Stimulated activated CD8-positive, alpha-beta memory T cell treated with anti-CD3 and anti-CD28 coated beads, Interleukin-7, amount 100 ng/mL, for 1 hour (primary cell): Measurements from ENCODE around the gene CCDC137.

ENCODE experiments used
- DNase-seq, 2 donors: peaks; one replicate each; pipeline ENCODE4 v3.0.0-alpha.2; 2020; ENCODE audit warnings: low read depth in 2 of 2

Gene CCDC137

DNA sequence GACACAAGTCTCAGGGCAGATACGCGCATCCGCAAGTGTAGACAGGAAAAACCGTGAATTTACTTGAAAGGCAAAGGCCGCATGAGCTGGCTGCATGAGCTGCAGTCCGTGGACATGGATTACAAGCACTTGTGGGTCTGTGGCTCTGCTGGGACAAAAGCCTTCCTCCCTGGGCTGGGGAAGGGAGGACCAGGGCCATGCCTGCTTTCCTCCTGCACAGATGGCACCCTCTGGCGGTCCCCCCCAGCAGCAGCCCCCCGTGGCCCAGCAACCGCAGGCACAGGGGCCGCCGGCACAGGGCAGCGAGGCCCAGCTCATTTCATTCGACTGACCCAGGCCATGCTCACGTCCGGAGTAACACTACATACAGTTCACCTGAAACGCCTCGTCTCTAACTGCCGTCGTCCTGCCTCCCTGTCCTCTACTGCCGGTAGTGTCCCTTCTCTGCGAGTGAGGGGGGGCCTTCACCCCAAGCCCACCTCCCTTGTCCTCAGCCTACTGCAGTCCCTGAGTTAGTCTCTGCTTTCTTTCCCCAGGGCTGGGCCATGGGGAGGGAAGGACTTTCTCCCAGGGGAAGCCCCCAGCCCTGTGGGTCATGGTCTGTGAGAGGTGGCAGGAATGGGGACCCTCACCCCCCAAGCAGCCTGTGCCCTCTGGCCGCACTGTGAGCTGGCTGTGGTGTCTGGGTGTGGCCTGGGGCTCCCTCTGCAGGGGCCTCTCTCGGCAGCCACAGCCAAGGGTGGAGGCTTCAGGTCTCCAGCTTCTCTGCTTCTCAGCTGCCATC is 34.9 kb downstream of the CCDC137 start:
- DNase-seq, result no peak

DNA sequence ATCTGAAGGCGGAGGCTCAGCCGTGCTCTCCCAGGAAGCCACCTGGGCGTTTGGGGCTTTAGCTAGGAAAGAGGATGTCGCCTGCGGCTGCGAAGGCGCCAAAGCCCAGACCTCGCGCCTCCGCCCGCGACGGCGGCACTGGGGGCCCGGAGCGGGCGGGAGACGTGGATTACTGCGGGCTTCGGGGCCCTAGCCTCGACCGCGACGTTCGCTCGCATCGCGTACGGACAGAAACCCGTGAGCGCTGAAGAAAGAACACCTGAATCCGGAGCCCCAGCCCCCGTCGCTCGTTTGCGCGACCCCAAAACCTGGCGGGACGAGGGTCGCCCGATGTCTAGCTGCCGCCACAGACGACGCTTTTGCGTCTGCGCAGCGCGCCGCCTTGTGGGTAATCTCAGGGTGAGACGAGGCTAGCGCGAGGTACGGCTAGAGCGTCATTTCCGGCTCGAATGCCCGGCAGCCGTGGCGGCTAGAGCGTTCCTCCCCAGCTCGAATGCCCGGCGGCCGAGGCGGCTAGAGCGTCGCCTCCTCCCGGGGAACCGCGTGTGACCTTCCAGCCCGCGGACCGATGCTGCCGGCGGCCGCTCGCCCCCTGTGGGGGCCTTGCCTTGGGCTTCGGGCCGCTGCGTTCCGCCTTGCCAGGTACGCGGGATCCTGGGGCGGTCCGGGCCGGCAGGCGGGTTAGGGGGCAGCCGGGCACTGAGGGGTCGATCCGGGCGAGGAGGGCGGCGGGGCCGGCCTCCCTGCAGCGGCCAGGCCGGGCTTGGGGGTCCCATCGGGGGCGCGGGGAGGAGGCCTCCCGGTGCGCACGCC is 36.6 kb downstream of the CCDC137 start, which contains the start of gene MRPL12:
Gene MRPL12, plus strand, starts transcription at position 434 of the 813 bp plus-strand sequence. Its CDS starts 135 bp downstream, at position 569.
- peak; percentile 73 to 84 for DNase-seq

DNA sequence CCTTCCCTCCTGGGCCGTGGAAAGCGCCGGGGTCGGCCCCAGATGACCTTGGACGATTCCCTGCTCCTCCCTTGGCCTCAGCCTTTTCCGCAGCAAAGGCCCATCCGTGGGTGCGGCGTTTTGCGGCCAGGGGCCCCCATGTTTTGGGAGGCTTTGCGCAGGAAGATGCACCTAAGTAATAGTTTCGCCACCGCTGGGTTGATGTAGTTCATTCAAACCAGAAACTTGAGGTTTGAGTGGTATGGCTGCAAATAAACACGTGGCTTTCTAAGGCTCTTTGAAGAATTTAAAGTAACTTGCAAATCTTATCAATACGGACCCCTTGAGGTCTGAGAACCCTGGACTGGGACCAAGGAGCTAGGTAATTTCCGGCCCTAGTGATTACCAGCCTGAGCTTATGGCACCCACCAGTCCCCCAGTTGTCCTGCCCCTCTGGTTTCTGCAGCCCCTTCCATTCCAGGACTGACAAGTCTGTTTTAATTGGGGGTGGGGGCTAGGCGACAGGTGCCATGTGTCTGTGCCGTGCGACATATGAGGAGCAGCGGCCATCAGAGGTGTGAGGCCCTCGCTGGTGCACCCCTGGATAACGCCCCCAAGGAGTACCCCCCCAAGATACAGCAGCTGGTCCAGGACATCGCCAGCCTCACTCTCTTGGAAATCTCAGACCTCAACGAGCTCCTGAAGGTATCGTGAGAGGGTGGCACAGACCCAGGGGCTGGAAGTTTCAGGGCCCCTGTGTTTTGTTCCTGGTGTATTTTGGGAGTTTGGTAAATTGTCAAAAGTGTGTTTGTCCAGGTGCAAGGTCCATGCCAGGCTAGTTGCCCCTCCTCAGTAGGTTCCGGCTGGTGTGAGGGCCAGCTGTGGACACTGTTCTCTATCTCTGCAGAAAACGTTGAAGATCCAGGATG is 37.5 kb downstream of the CCDC137 start:
- DNase-seq, result no peak

GRCh38 chr17:81705518-81706231 is 39.1 kb downstream of the CCDC137 start:
- DNase-seq, result no peak

DNA sequence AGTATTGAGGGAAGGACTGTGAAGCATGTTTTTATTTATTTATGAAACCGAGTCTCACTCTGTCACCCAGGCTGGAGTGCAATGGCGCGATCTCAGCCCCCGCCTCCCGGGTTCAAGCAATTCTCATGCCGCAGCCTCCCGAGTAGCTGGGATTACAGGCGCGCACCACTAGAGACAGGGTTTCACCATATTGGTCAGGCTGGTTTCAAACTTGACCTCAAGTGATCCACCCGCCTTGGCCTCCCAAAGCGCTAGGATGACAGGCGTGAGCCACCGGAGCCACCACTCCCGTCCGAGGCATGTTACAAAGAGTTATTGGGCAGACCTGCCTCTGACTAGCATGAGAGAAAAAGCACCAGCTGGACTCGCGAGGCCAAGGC is 39.7 kb downstream of the CCDC137 start:
- DNase-seq, result no peak

DNA sequence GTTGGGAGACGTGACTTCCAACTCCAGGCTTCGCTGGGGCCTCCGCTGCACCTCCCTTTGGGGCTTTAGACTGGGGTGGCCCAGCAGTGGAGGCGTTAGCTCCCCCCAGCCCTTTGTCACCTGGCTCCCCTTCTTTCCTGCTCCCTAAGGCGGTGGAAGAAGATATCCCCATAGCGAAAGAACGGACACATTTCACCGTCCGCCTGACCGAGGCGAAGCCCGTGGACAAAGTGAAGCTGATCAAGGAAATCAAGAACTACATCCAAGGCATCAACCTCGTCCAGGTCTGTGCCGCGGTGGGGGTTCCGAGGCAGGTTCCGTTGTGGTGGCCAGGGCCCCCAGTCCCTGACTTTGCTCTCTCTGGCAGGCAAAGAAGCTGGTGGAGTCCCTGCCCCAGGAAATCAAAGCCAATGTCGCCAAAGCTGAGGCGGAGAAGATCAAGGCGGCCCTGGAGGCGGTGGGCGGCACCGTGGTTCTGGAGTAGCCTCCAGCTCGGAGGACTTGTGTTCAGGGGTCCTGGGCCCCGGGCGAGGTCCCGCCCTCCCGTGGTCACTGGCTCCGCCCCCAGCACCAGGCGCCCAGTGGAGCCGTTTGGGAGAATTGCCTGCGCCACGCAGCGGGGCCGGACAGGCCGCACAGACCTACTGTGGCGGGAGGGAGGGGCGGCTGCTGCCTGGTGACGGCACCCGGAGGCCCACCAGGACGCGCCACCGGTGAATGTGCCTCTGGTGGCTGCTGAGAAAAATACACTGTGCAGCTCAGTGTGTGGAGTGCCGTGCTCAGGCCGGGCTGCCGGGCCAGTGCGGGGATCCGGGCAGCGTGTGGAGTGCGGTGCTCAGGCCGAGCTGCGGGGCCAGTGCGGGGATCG is 40.5 kb downstream of the CCDC137 start:
- DNase-seq, result no peak

- no peak for DNase-seq
Measured at GRCh38 chr17:81707725-81708646, 41.4 kb downstream of the CCDC137 start.

DNA sequence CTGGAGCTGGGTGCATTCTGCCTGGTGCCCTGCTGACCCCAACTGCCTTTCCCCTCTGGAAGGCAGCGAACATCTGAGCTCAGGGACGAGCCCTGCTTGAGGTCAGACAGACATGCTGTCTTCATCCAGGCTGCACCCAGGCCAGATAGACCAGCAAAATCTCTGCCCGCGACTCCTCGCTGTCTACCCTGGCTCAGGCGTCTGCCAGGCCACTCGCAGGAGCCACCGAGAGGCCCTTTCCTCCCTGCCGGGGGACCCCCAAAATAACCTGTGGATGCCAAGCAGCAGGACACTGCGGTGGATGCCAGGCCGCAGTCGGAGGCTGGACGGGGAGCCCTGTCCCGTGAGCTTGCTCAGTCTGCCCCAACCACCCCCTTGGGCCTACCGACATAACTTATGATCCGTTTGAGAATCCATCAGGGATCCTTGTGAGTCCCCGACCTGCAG is 42.2 kb downstream of the CCDC137 start:
- no peak for DNase-seq

DNA sequence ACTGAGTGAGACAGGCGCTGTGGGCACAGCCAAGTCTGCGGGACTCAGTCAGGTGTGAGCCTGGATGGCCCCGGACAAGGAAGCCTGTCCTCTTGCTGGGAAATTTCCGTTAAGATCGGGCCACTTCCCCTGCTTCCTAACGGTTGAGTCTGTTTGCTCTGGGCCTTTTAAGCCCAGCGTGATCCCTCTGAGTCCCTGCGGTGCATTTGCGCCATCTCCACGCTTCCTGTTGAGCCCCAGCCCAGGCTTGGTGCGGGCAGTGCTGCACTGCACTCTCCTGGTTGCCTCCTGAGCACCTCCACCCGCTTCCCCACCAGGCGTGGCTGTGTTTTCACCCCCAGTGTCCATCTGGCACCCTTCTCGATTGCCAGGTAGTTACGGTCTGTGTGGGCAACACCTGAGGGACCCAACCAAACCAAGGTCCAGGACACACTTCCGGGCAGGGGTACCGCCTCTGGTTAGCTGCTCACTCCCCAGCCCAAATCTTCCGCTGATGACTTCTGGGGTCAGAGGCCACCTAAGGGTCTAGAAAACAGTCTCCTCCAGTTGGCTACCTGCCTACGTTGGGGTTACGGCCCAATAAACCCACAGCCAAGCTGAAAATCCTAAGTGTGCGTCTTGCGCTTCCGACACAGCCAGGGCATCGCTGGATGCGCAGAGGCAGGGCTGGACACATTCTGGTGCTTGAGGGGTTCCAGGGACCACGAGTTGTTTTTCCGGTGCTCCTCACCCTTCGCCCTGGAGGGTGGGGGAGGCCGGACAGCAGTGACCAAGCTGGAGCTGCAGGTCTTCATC is 44.2 kb downstream of the CCDC137 start:
- no peak for DNase-seq

DNA sequence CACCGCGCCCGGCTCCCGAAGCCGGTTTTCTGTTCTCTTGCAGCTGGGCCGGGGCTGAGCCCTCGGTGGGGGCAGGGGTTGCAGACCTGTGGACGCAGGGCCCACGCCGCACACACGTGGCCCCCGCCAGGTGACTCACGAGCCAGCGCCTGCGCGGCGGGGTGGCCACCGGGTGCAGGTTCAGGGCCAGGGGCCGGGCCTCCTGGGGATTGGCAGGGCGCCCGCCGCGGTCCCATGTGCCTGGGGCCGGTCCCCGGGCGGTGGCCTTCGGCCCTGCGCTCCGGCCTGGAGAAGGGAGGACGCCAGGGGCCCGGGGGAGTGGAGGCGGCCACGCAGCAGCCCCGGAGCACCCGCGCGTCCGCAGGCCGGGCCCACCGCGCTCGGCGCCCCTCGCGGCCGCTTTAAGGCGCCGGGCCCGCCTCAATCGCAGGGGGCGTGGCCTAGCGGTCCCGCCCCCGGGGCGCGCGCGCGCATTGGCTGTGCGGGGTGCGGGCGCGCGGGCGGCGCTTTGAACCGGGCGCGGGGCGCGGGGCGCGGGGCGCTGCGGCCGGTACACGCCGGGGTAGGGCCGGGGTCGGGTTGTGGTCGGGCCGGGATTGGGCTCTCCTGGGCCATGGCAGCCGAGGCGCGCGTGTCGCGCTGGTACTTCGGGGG is 45.4 kb downstream of the CCDC137 start, which contains the start of gene SLC25A10:
Gene SLC25A10, plus strand, starts transcription at position 471 of the 654 bp plus-strand sequence. Its CDS starts 143 bp downstream, at position 614.
- peak; percentile 36 to 53 for DNase-seq

- no peak for DNase-seq
Measured at GRCh38 chr17:81712468-81713003, 46.0 kb downstream of the CCDC137 start.

- no peak for DNase-seq
Measured at GRCh38 chr17:81713004-81713555, 46.5 kb downstream of the CCDC137 start.

- DNase-seq, result no peak
Measured at GRCh38 chr17:81713556-81714411, 47.2 kb downstream of the CCDC137 start.

GRCh38 chr17:81714412-81715106 is 48.0 kb downstream of the CCDC137 start:
- DNase-seq, result no peak

- no peak for DNase-seq
Measured at GRCh38 chr17:81715107-81715871, 48.8 kb downstream of the CCDC137 start.
